ENCODE results near the gene UCK2. TPM values are rescaled to one million over a fixed set of nuclear protein-coding genes. Genes with fewer than 3 reads are reported as not detected.

Gene UCK2
- total RNA-seq, 4 donors from 2014 or later, result 9.0 to 16.3 (median 15.5) TPM

Other genes with a start within 250 kb of the UCK2 start
- gene MGST3, start 196.4 kb upstream of the UCK2 start, total RNA-seq, result 100 to 1,000 TPM; 319 to 444 (median 396) TPM
- 100 to 1,000 TPM; 113 to 174 (median 150) TPM for gene ALDH9A1, start 129.1 kb upstream of the UCK2 start, total RNA-seq
- gene TMCO1, start 58.7 kb upstream of the UCK2 start, total RNA-seq, result 100 to 1,000 TPM in 1 of 4 donors, 10 to 100 TPM in 3; 46.7 to 110 (median 49.2) TPM

All from subcutaneous adipose tissue (tissue), 4 donors.